Keratinocyte (primary cell): ENCODE data around the gene ZHX3. TPM values are rescaled to one million over a fixed set of nuclear protein-coding genes. Genes with fewer than 3 reads are reported as not detected.

Experiments used
- DNase-seq: peaks from one replicate; pipeline ENCODE4 v3.0.0-alpha.2; 2011; ENCODE audit warnings: low read depth, missing footprints, low spot score
- FAIRE-seq: peaks from 2 replicates; lab custom pipeline; 2011; peaks lifted over from hg19 to GRCh38; lab: Jason Lieb, UNC
- H2AFZ ChIP-seq: 2 replicates; pipeline ENCODE4 v1.6.0; 2012; ENCODE audit warnings: low read length, control low read depth, inconsistent platforms; ENCODE audit not compliant: control insufficient read depth
- H3K27ac ChIP-seq: 2 replicates; pipeline ENCODE4 v1.5.1; 2011; ENCODE audit warnings: low read length; ENCODE audit not compliant: control insufficient read depth, insufficient read depth
- H3K27me3 ChIP-seq: 3 replicates; pipeline ENCODE4 v1.6.0; 2011; ENCODE audit warnings: low read length; ENCODE audit not compliant: control insufficient read depth, insufficient read depth; ENCODE audit errors: extremely low read depth
- H3K36me3 ChIP-seq, 2 experiments: 2 replicates in 1 of 2; 3 replicates in 1 of 2; pipeline ENCODE4 v1.5.1; 2011; ENCODE audit warnings: low read length in 2 of 2, mild to moderate bottlenecking in 1 of 2; ENCODE audit not compliant: control insufficient read depth in 2 of 2, insufficient read depth in 2 of 2; ENCODE audit errors: extremely low read depth in 1 of 2
- H3K4me1 ChIP-seq: 3 replicates; pipeline ENCODE4 v1.5.1; 2011; ENCODE audit warnings: low read length; ENCODE audit not compliant: control insufficient read depth, insufficient read depth; ENCODE audit errors: extremely low read depth
- H3K4me2 ChIP-seq: 3 replicates; pipeline ENCODE4 v1.6.0; 2011; ENCODE audit warnings: low read depth, low read length; ENCODE audit not compliant: control insufficient read depth, insufficient read depth; ENCODE audit errors: extremely low read depth
- H3K4me3 ChIP-seq, 3 experiments: fragments of 200-600 bp in 1 of 3; sonication (generic) in 1 of 3; 2 replicates in 2 of 3; 3 replicates in 1 of 3; pipeline ENCODE4 v1.5.1; 2011 to 2016; ENCODE audit warnings: low read length in 3 of 3, mild to moderate bottlenecking in 3 of 3, control low read depth in 2 of 3, inconsistent platforms in 1 of 3, low read depth in 1 of 3, mixed read lengths in 1 of 3, mixed run types in 1 of 3, moderate library complexity in 1 of 3; ENCODE audit not compliant: control insufficient read depth in 2 of 3, insufficient read depth in 2 of 3; ENCODE audit errors: extremely low read depth in 1 of 3
- H3K79me2 ChIP-seq: 2 replicates; pipeline ENCODE4 v1.6.0; 2012; ENCODE audit warnings: low read length; ENCODE audit not compliant: control insufficient read depth, insufficient read depth
- H3K9ac ChIP-seq: 3 replicates; pipeline ENCODE4 v1.6.0; 2011; ENCODE audit warnings: low read length; ENCODE audit not compliant: control insufficient read depth, insufficient read depth; ENCODE audit errors: extremely low read depth
- H3K9me1 ChIP-seq: 3 replicates; pipeline ENCODE4 v1.6.0; 2011; ENCODE audit warnings: low read length; ENCODE audit not compliant: control insufficient read depth, insufficient read depth; ENCODE audit errors: extremely low read depth
- H3K9me3 ChIP-seq: 2 replicates; pipeline ENCODE4 v1.5.1; 2012; ENCODE audit warnings: low read depth, low read length; ENCODE audit not compliant: control insufficient read depth
- H4K20me1 ChIP-seq: 3 replicates; pipeline ENCODE4 v1.6.0; 2011; ENCODE audit warnings: low read length; ENCODE audit not compliant: control insufficient read depth, insufficient read depth; ENCODE audit errors: extremely low read depth
- EZH2 ChIP-seq: IDR thresholded peaks from one replicate; pipeline ENCODE4 v1.6.1; 2012; ENCODE audit warnings: inconsistent platforms, mild to moderate bottlenecking, low read length, moderate library complexity
- dilution Hi-C: fragments of 300-500 bp; cut with MboI; formaldehyde crosslinking; loops from one replicate; pipeline ENCODE4 v1.7.0; 2020; ENCODE audit warnings: low sequenced_read_pairs; ENCODE audit not compliant: extremely low pct_ligation_motif_present
- polyA plus RNA-seq, 5 experiments: library from polyadenylated mRNA; depleted of rRNA in 3 of 5; stranded (reverse) in 3 of 5; stranded (forward) in 1 of 5; unstranded in 1 of 5; fragments of >200 nt; gene quantifications; 1 replicate in 1 of 5; 2 replicates in 3 of 5; 3 replicates in 1 of 5; pipeline versions ENCODE4 v1.2.1 to v1.2.3, GENCODE V29; 2011 to 2012; ENCODE audit warnings: missing spikeins in 2 of 5, low read depth in 1 of 5, low replicate concordance in 1 of 5
- TF ChIP-seq, protein P1 (sequence below), 3 experiments: IDR thresholded peaks in 1 of 3; conservative IDR thresholded peaks in 1 of 3; optimal IDR thresholded peaks in 1 of 3; 2 replicates in 2 of 3; 3 replicates in 1 of 3; pipeline versions ENCODE3 to v1.5.1; 2011; ENCODE audit warnings: low read length in 3 of 3, mild to moderate bottlenecking in 3 of 3, moderate library complexity in 2 of 3, control low read depth in 1 of 3, inconsistent platforms in 1 of 3; ENCODE audit not compliant: insufficient read depth in 2 of 3; ENCODE audit errors: extremely low read depth in 1 of 3

Gene ZHX3
- polyA plus RNA-seq, 1 donor (not counting 4 experiments of a cell fraction or from before 2014, with no cell fraction given) = 16.5 TPM

- peak overlapping the region; percentile 27 for H3K27ac ChIP-seq
- peak; percentile 88 for DNase-seq
Measured at GRCh38 chr20:41287327-41287726, 30.2 kb downstream of the ZHX3 start.

GRCh38 chr20:41286240-41286851 lies 31.2 kb downstream of the ZHX3 start:
- no peaks in the 10 kb centered on the region for H3K27me3 ChIP-seq
- no peak overlapping the region for H3K4me3 ChIP-seq
- TF ChIP-seq EZH2 = no peak
- TF ChIP-seq, protein P1, sequence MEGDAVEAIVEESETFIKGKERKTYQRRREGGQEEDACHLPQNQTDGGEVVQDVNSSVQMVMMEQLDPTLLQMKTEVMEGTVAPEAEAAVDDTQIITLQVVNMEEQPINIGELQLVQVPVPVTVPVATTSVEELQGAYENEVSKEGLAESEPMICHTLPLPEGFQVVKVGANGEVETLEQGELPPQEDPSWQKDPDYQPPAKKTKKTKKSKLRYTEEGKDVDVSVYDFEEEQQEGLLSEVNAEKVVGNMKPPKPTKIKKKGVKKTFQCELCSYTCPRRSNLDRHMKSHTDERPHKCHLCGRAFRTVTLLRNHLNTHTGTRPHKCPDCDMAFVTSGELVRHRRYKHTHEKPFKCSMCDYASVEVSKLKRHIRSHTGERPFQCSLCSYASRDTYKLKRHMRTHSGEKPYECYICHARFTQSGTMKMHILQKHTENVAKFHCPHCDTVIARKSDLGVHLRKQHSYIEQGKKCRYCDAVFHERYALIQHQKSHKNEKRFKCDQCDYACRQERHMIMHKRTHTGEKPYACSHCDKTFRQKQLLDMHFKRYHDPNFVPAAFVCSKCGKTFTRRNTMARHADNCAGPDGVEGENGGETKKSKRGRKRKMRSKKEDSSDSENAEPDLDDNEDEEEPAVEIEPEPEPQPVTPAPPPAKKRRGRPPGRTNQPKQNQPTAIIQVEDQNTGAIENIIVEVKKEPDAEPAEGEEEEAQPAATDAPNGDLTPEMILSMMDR (optimal IDR thresholded peaks at IDR 0.05 in 1 of 3, IDR thresholded peaks at IDR 0.05 in 1 of 3, conservative IDR thresholded peaks at IDR 0.05 in 1 of 3; ENCODE audit: extremely low read depth in 1 of 3, insufficient read depth in 2 of 3, low read length in 3 of 3) = no peak
- FAIRE-seq = no peak
- H4K20me1 ChIP-seq = no peaks in the 10 kb centered on the region
- peaks cover 3% of the 10 kb centered on the region for H3K4me1 ChIP-seq
- H3K27ac ChIP-seq = peak overlapping the region; percentile 12
- H3K9ac ChIP-seq = no peak overlapping the region
- H3K9me3 ChIP-seq = peaks cover 3% of the 10 kb centered on the region
- dilution Hi-C loops = no loop called here
- H3K4me2 ChIP-seq = no peak overlapping the region
- peaks cover 10% of the 10 kb centered on the region for H3K79me2 ChIP-seq
- no peak overlapping the region for H2AFZ ChIP-seq
- no peaks in the 10 kb centered on the region for H3K36me3 ChIP-seq
- DNase-seq = no peak
- no peaks in the 10 kb centered on the region for H3K9me1 ChIP-seq

More at GRCh38 chr20:41287327-41287726, 30.2 kb downstream of the ZHX3 start:
- peaks cover 9% of the 10 kb centered on the region for H3K79me2 ChIP-seq
- FAIRE-seq = peak; percentile 84
- no peaks in the 10 kb centered on the region for H4K20me1 ChIP-seq
- peaks cover 3% of the 10 kb centered on the region for H3K9me3 ChIP-seq
- no peak overlapping the region for H3K9ac ChIP-seq
- no peaks in the 10 kb centered on the region for H3K36me3 ChIP-seq
- H2AFZ ChIP-seq = no peak overlapping the region
- dilution Hi-C loops = no loop called here
- TF ChIP-seq EZH2 = no peak
- TF ChIP-seq, protein P1 (optimal IDR thresholded peaks at IDR 0.05 in 1 of 3, IDR thresholded peaks at IDR 0.05 in 1 of 3, conservative IDR thresholded peaks at IDR 0.05 in 1 of 3; ENCODE audit: extremely low read depth in 1 of 3, insufficient read depth in 2 of 3, low read length in 3 of 3) = no peak
- H3K4me1 ChIP-seq = peaks cover 3% of the 10 kb centered on the region
- no peak overlapping the region for H3K4me3 ChIP-seq
- H3K4me2 ChIP-seq = no peak overlapping the region
- H3K27me3 ChIP-seq = no peaks in the 10 kb centered on the region
- no peaks in the 10 kb centered on the region for H3K9me1 ChIP-seq
